ENCODE data around the gene CDK6.

CDK6 gene

DNA sequence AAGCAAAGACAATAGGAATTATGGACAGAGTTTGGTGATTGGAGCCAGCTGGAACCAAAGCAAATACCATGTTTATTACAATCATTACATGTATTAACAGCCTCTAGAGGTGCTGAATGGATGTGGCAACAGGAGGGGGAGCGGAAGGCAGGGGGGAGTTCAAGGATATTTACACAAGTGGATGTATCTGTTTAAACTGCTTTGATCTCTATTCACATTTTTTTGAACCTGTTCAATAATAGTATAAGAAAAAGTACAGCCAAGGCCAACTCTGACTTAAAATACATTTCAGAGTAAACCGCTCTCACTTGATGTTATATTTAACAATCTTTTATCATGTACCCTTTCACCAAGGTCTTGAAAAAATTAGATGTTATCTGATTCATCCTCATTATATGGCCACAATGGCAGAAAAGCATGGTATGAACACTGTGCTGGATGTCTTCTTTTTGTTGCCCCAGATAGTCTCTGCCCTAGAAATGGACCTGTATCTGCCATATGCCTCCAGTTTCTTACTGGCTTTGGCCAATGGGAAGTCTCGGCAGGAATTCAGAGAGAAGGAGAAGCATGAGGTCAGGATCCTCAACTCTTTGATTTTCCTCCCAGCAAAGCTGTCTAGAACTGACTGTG is 158.0 kb downstream of the CDK6 start:
- Histone ChIP-seq H3K4me3 (ENCODE audit: severe bottlenecking) (no peak overlapping the region), H3K27me3 (ENCODE audit: insufficient read depth, poor library complexity, severe bottlenecking) (no peaks in the 10 kb centered on the region), H3K36me3 (ENCODE audit: low read depth) (peaks cover 26% of the 10 kb centered on the region), H3K27ac (ENCODE audit: poor library complexity, severe bottlenecking) (no peak overlapping the region), H3K4me1 (ENCODE audit: insufficient read depth, poor library complexity, severe bottlenecking) (no peaks in the 10 kb centered on the region), H3K9me3 (ENCODE audit: severe bottlenecking) (no peaks in the 10 kb centered on the region)
- ATAC-seq (ENCODE audit: low read depth) (no peak), DNase-seq (ENCODE audit: low spot score) (no peak)
- TF ChIP-seq, protein P1, sequence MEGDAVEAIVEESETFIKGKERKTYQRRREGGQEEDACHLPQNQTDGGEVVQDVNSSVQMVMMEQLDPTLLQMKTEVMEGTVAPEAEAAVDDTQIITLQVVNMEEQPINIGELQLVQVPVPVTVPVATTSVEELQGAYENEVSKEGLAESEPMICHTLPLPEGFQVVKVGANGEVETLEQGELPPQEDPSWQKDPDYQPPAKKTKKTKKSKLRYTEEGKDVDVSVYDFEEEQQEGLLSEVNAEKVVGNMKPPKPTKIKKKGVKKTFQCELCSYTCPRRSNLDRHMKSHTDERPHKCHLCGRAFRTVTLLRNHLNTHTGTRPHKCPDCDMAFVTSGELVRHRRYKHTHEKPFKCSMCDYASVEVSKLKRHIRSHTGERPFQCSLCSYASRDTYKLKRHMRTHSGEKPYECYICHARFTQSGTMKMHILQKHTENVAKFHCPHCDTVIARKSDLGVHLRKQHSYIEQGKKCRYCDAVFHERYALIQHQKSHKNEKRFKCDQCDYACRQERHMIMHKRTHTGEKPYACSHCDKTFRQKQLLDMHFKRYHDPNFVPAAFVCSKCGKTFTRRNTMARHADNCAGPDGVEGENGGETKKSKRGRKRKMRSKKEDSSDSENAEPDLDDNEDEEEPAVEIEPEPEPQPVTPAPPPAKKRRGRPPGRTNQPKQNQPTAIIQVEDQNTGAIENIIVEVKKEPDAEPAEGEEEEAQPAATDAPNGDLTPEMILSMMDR (IDR thresholded peaks at IDR 0.05; ENCODE audit: poor library complexity, severe bottlenecking) = no peak

- no peak for DNase-seq (ENCODE audit: low spot score)
- TF ChIP-seq, protein P1 (IDR thresholded peaks at IDR 0.05; ENCODE audit: poor library complexity, severe bottlenecking) = no peak
- Histone ChIP-seq H3K27me3 (ENCODE audit: insufficient read depth, poor library complexity, severe bottlenecking) (no peaks in the 10 kb centered on the region), H3K36me3 (ENCODE audit: low read depth) (peaks cover 39% of the 10 kb centered on the region), H3K4me1 (ENCODE audit: insufficient read depth, poor library complexity, severe bottlenecking) (peaks cover 12% of the 10 kb centered on the region), H3K4me3 (ENCODE audit: severe bottlenecking) (no peak overlapping the region), H3K9me3 (ENCODE audit: severe bottlenecking) (no peaks in the 10 kb centered on the region), H3K27ac (ENCODE audit: poor library complexity, severe bottlenecking) (no peak overlapping the region)
- ATAC-seq (ENCODE audit: low read depth) = no peak
Measured at GRCh38 chr7:92674379-92674778, 162.0 kb downstream of the CDK6 start.

DNA sequence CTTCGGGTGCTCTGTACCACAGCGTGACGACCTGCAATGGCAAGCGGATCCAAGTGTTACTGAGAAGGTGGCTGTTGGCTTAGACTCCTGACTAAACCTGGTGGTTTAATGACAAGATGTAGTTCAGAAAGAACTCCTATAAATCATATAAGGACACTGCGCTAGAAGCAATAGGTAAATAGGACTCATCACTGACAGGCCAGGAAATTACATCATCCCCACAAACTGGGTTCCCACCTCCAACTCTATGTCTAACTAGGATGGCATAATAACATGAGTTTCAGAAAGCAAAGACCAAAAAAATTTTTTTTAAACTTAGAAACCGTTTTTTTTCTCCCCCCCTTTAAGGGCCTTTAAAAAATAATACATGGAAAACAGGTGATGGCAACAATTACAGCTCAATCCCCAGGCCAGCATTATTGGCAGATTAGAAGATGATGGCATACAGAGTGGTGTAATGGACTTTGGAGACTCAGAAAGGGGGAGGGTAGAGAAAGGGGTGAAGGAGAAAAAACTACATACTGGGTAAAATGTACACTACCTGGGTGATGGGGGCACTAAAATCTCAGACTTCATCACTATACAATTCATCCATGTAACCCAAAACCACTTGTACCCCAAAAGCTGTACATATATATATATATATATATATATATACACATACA is 164.7 kb downstream of the CDK6 start:
- H3K27ac ChIP-seq (ENCODE audit: poor library complexity, severe bottlenecking) = no peak overlapping the region
- peaks cover 17% of the 10 kb centered on the region for H3K4me1 ChIP-seq (ENCODE audit: insufficient read depth, poor library complexity, severe bottlenecking)
- TF ChIP-seq, protein P1 (IDR thresholded peaks at IDR 0.05; ENCODE audit: poor library complexity, severe bottlenecking) = no peak
- no peak for DNase-seq (ENCODE audit: low spot score)
- H3K4me3 ChIP-seq (ENCODE audit: severe bottlenecking) = no peak overlapping the region
- no peaks in the 10 kb centered on the region for H3K27me3 ChIP-seq (ENCODE audit: insufficient read depth, poor library complexity, severe bottlenecking)
- peaks cover 37% of the 10 kb centered on the region for H3K36me3 ChIP-seq (ENCODE audit: low read depth)
- peak; percentile 64; the same call in 2 of the 3 replicates for ATAC-seq (ENCODE audit: low read depth)
- no peaks in the 10 kb centered on the region for H3K9me3 ChIP-seq (ENCODE audit: severe bottlenecking)

- peaks cover 17% of the 10 kb centered on the region for H3K4me1 ChIP-seq (ENCODE audit: insufficient read depth, poor library complexity, severe bottlenecking)
- H3K4me3 ChIP-seq (ENCODE audit: severe bottlenecking) = no peak overlapping the region
- H3K27me3 ChIP-seq (ENCODE audit: insufficient read depth, poor library complexity, severe bottlenecking) = no peaks in the 10 kb centered on the region
- DNase-seq (ENCODE audit: low spot score) = no peak
- H3K9me3 ChIP-seq (ENCODE audit: severe bottlenecking) = no peaks in the 10 kb centered on the region
- no peak for ATAC-seq (ENCODE audit: low read depth)
- TF ChIP-seq, protein P1 (IDR thresholded peaks at IDR 0.05; ENCODE audit: poor library complexity, severe bottlenecking) = no peak
- H3K27ac ChIP-seq (ENCODE audit: poor library complexity, severe bottlenecking) = no peak overlapping the region
- peaks cover 40% of the 10 kb centered on the region for H3K36me3 ChIP-seq (ENCODE audit: low read depth)
Measured at GRCh38 chr7:92670204-92670851, 166.0 kb downstream of the CDK6 start.
